GM12875 (cell line): Measurements from ENCODE around the gene INSL6.

Experiments used
- H3K4me3 ChIP-seq: one replicate; pipeline ENCODE4 v1.5.1; 2011; ENCODE audit warnings: low read depth, low read length, control low read depth
- CTCF ChIP-seq: IDR thresholded peaks from 2 replicates; pipeline ENCODE4 v1.5.1; 2011; ENCODE audit warnings: low read depth, mild to moderate bottlenecking, control low read depth, inconsistent platforms, low read length, moderate library complexity, borderline replicate concordance; ENCODE audit not compliant: insufficient read depth

The INSL6 gene

GRCh38 chr9:5185220-5185840 lies at the start of gene INSL6:
Gene INSL6 (minus strand): TSS chr9:5185639. CDS start chr9:5185602, 37 bp downstream.
- H3K4me3 ChIP-seq = no peak within 1 kb of the TSS
- no peak for TF ChIP-seq CTCF

- H3K4me3 ChIP-seq = no peak within 1 kb of the TSS
- TF ChIP-seq CTCF = no peak
These were observed 45.8 kb upstream of the INSL6 start, which contains the start of gene INSL4 for GRCh38 chr9:5231212-5231611. Gene INSL4 (plus strand): TSS chr9:5231419. CDS start chr9:5231524, 105 bp downstream.

- no peak overlapping the region for H3K4me3 ChIP-seq
- no peak for TF ChIP-seq CTCF
These were observed 45.1 kb upstream of the INSL6 start for GRCh38 chr9:5230554-5230953.

- no peak for TF ChIP-seq CTCF
These were observed 19.6 kb upstream of the INSL6 start for GRCh38 chr9:5205071-5205470.

GRCh38 chr9:5195463-5195862 lies 10.0 kb upstream of the INSL6 start:
- H3K4me3 ChIP-seq = no peak overlapping the region
- no peak for TF ChIP-seq CTCF

More at GRCh38 chr9:5205071-5205470, 19.6 kb upstream of the INSL6 start:
- no peak overlapping the region for H3K4me3 ChIP-seq

- no peak for TF ChIP-seq CTCF
- H3K4me3 ChIP-seq = no peak overlapping the region
These were observed 7.9 kb upstream of the INSL6 start for GRCh38 chr9:5193345-5193744.

GRCh38 chr9:5191985-5192384 lies 6.5 kb upstream of the INSL6 start:
- no peak for TF ChIP-seq CTCF
- H3K4me3 ChIP-seq = no peak overlapping the region
